Endometrial microvascular endothelial cells (primary cell): ENCODE measurements around the gene ZNF808. TPM values are rescaled to one million over a fixed set of nuclear protein-coding genes. Genes with fewer than 3 reads are reported as not detected.
"Not testable (repeated sequence)": the region's sequence is repeated elsewhere in the genome, so short reads cannot be mapped to it uniquely, and the experiment has no call there.

Source experiments
- in situ Hi-C: cut with HindIII; loops from 2 replicates; pipeline ENCODE4 v1.10.0; 2017; ENCODE audit warnings: low sequenced_read_pairs, low pct_unique_long_range_greater_than_20kb; ENCODE audit errors: inconsistent ontology term
- total RNA-seq: library from RNA; depleted of rRNA; stranded (reverse); fragments of >200 nt; gene quantifications from one replicate; pipeline ENCODE4 v1.2.3, GENCODE V29; 2015; ENCODE audit errors: inconsistent ontology term

Gene ZNF808
- total RNA-seq, 1 donor from 2014 or later: 6.9 TPM

DNA sequence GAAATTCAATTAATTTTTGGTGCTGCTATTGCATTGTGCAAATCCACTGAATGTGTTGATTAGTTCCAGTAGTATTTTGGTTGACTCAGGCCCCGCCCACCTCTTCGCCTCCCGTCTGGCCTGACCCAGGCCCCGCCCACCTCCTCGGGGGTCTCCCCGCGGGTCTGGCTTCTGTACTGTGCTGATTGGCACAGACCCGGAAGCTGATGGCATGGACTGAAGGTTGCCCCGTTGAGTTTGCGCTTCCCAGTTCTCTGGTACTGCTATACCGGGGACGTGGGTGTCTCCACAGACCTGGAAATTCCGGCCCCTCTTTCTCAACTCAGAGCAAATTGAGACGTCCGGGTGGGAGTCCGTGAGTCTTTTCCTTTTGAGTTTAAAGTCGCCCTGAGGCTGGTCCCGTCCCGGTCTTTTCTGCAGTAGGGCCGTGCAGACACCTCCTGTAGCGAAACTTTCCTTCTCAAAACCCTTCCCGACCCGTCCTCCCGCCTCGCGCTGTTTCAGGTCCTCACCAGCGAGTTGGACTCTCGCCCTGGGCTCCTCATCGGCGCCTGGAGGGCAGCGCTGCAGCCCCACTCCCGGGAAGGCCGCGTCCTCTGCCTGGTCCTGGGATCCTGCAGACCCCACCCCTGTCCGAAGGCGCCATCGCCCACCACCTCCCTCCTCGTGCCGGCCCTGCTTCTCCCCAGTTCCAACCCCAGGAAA lies 57.4 kb downstream of the ZNF808 start:
- in situ Hi-C loops: no loop called here

DNA sequence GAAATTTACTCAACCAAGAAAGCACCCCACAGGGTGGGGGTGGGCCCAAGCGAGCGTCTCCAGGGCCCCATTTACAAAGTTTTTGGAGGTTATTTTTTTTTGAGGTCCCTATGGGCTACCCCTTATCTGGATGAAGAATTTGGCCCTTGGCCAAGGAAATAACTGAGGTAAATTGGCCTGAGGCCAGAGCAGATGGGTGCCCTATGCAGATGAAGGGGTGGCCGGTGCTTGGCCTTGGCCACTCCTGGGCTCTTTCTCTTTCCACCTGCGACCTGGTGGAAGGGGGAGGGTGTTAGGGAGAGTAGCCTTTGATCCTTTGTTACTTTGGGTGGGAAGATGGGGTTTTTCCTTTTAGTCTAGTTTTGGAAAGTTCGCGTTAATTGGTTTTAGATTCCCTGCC lies 58.1 kb downstream of the ZNF808 start:
- in situ Hi-C loops: no loop called here

DNA sequence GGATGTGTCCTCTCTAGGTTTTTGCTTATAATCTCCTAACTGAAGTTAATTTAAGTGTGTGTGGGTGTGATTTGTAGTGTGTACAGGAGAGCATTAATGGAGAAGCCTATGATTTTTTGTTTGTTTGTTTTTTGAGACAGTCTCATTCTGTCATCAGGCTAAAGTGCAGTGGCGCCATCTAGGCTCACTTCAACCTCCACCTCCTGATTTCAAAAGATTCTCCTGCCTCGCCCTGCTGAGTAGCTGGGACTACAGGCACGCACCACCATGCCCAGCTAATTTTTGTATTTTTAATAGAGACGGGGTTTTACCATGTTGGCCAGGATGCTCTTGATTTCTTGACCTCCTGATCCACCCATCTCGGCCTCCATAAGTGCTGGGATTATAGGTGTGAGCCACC lies 63.3 kb downstream of the ZNF808 start:
- in situ Hi-C loops: no loop called here

DNA sequence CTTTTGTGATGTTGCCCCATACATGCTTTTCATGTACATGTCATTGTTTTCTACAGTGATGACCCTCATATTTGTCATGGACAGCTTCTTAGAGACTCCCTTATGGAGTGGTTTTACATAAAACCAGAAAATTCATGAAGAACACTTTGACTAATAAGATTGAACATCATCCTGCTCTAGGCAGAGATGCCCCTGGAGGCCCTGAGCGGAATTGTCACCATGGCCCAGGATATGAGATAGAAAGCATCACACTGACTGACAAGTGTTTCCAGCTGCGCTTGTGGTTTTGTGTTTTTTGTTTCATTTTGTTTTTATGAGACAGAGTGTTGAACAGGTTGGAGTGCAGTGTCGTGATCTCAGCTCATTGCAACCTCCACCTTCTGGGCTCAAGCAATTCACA lies 64.8 kb downstream of the ZNF808 start:
- in situ Hi-C loops: no loop called here

DNA sequence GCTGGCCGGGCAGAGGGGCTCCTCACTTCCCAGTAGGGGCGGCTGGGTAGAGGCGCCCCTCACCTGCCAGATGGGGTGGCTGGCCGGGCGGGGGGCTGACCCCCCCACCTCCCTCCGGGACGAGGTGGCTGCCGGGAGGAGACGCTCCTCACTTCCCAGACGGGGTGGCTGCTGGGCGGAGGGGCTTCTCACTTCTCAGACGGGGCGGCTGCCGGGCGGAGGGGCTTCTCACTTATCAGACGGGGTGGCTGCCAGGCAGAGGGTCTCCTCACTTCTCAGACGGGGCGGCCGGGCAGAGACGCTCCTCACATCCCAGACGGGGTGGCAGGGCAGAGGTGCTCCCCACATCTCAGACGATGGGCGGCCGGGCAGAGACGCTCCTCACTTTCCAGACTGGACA lies 66.0 kb downstream of the ZNF808 start:
- in situ Hi-C loops: not testable (repeated sequence)

DNA sequence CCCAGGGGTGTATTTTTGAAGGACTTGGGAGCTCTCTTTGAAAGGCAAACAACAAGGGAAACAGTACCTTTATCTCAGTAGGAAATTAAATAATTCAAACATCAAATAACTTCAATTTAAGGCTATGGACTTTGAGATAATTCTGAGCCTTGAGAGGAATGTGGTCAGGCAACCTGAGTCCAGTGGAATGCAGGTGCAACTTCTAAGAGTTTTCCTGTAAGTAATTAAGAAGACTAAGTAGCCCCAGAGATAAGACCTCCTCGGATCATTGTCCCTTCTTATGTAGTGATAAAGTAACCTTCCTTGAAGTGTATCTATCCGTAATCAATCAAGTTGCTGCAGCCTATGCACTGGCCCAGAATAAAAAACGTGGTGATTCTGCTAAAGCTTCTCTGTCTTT lies 71.8 kb downstream of the ZNF808 start:
- in situ Hi-C loops: no loop called here

DNA sequence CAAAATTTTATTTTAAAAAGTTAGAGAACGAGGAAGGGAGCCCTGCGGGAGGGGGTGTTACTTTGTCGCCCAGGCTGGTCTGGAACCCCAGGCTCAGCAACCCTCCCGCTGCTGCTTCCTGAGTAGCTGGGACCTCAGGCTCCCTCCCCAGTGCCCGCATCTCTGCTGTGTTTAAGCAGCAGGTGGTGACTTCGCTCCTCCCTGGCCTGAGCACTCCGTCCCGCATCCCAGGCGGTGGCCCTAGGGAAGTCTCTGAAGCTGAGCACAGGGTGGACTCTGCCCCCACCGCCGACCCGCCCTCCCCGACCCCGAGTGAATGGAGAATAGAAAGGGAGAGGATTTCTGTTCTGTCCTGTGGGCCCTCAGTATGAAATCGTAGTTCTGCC lies 73.2 kb downstream of the ZNF808 start:
- in situ Hi-C loops: no loop called here

DNA sequence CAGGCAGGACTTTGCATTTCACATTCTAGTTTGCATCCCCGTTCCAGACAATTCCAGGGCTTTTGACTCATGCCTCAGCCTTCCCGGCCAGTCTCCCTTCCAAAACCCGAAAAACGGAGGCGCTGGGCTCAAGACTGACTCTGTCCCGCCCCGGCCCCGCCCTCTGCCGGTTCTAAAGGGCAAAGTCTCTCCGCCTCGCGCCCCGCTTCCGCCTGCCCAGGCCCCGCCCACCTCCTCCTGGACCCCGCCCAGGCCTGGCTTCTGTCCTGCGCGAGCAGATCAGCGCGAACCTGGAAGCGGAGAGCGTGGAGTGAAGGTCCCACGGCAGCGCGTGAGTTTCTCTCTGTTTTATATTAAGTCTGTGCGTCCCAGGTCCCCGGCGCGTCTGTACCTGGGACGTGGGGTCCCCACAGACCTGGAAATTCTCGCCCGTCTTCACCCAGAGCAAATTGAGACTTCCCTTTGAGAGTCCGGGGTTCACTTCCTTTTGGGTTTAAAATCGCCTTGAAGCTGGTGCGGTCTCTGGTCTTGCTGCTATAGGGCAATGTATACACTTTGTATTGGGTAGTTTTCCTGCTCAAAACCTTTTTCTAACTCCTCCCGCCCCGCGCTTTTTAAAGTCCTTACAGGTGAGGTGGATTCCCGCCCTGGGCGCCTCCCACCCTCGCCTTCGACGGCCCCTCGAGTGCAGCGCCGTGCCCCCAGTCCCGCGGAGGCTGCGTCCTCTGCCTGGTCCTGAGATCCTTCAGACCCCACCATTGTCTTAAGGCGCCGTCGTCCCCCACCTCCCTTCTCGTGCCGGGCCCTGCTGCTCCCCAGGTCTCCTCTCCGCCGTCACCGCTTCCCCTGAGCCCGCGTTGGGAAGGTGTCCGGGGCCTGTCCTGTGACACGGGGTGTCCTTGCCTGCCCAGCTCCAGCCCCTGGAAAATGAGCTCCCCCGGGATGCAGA lies 73.8 kb downstream of the ZNF808 start:
- in situ Hi-C loops: no loop called here

DNA sequence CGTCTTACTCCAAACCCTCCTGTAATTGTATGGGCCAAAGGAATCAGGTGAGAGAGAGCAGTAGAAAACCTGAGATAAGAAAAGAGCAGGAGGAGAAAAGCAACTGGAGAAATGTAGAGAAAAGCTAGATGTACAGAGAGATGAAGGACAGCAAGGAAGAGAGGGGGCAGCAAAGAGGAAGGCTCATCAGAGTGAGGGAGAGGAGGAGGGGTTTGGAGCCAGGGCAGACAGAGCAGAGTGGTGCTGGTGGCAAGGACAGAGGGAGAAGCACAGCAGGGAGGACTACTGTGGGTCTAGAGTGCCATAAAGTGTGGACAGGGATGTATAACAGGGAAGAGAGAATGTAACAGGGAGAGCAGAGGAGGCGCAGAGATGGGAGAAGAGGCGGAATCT lies 74.5 kb downstream of the ZNF808 start:
- in situ Hi-C loops: not testable (repeated sequence)

DNA sequence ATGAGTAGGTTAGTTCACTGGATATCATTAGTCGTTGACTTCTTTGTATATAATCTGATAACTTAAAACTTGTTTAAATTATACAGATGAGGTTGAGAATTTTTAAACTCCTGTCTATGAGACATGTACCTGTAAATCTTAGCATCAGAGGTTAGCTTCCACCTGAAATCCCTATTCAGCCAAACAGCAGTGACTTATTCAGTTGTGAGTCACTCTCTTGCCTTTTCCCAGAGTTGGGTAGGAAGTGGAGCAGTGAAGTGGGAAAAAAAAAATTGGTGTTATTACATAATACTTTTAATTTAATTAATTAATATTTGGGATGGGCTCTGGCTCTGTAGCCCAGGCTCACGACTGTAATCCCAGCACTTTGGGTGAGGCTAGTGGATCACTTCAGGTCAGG lies 75.5 kb downstream of the ZNF808 start:
- in situ Hi-C loops: no loop called here

DNA sequence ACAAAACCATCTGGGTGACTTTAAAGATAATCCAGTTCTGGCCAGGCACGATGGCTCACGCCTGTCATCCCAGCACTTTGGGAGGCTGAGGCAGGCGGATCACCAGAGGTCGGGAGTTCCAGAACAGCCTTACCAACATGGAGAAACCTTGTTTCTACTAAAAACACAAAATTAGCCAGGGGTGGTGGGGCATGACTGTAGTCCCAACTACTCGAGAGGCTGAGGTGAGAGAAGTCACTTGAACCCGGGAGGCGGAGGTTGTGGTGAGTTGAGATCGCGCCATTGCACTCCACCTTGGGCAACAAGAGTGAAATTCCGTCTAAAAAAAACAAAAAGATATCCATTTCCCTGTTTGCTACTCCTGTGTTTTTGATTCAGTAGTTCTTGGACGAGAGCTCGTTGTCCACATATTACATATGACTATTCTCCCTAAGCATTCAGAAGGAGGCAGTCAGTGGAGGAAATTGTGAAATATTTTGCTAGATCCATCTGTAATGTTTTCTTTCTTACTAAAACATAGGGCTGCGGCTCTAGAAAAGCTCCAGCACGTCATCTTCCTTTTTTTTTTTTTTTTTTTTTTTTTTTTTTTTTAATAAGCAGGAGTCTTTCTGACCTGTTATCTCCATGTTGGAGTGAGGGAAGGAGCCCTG lies 76.2 kb downstream of the ZNF808 start:
- in situ Hi-C loops: no loop called here

Other genes starting within 250 kb of the ZNF808 start
- gene ZNF480, start 230.5 kb upstream of the ZNF808 start, total RNA-seq: 3.4 TPM
- gene ZNF610, start 191.4 kb upstream of the ZNF808 start, total RNA-seq: 0.93 TPM
- 8.5 TPM for gene ZNF880, start 157.7 kb upstream of the ZNF808 start, total RNA-seq
- gene ZNF528, start 129.8 kb upstream of the ZNF808 start, total RNA-seq: 11.1 TPM
- not detected for gene ZNF534, start 98.5 kb upstream of the ZNF808 start, total RNA-seq
- 4.5 TPM for gene ZNF578, start 74.1 kb upstream of the ZNF808 start, total RNA-seq
- 8.3 TPM for gene ZNF701, start 42.6 kb downstream of the ZNF808 start, total RNA-seq
- gene ZNF83, start 110.7 kb downstream of the ZNF808 start, total RNA-seq: 17.8 TPM
- gene ZNF611, start 207.4 kb downstream of the ZNF808 start, total RNA-seq: 6.7 TPM